Cortex of kidney (tissue), 1 donor: Measurements from ENCODE around the gene MAT2A.
"Not testable (repeated sequence)": the region's sequence is repeated elsewhere in the genome, so short reads cannot be mapped to it uniquely, and the experiment has no call there.

ENCODE experiments used
- DNase-seq: peaks from one replicate; lab custom pipeline; 2025; lab: John Stamatoyannopoulos, UW

The MAT2A gene

GRCh38 chr2:85547859-85548607, 9.1 kb downstream of the MAT2A start:
- no peak for DNase-seq

- DNase-seq = no peak
Observed at GRCh38 chr2:85548608-85548900, 9.6 kb downstream of the MAT2A start.

DNA sequence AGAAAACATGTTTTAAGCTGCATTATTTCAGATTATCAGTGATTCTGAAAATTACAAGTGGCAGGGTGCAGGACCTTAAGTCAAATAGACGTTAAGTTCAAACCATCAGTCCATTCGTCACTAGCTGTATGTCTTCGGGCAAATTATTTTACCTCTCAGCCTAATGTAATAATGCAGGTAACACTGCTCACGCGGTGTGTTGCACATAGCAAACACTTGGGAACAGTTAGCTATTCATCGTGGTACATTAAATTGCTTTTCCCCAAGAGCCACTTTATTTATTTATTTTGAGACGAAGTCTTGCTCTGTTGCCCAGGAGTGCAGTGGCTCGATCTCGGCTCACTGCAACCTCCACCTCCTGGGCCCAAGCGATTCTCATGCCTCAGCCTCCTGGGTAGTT, 10.1 kb downstream of the MAT2A start:
- no peak for DNase-seq

DNA sequence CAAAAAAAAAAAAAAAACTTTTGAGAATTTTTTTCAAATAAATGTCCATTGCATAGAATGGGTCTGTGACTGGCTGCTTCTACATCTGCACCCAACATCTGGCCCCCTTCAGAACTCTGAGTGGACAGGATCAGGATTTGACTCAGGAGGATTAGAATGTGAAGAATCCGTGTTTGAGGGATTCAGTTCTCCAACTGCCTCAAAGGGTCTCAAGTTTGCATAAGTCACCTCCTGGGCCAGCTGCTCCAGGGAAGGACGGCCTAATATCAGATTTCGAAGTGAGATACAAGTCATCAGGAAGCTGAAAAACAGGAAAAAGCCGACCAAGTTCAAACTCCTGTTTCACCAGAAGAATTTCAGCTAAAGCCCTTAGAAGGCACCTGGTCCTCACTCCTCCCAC, 10.9 kb downstream of the MAT2A start:
- DNase-seq = no peak

GRCh38 chr2:85550486-85550885, 11.5 kb downstream of the MAT2A start:
- DNase-seq = no peak

DNA sequence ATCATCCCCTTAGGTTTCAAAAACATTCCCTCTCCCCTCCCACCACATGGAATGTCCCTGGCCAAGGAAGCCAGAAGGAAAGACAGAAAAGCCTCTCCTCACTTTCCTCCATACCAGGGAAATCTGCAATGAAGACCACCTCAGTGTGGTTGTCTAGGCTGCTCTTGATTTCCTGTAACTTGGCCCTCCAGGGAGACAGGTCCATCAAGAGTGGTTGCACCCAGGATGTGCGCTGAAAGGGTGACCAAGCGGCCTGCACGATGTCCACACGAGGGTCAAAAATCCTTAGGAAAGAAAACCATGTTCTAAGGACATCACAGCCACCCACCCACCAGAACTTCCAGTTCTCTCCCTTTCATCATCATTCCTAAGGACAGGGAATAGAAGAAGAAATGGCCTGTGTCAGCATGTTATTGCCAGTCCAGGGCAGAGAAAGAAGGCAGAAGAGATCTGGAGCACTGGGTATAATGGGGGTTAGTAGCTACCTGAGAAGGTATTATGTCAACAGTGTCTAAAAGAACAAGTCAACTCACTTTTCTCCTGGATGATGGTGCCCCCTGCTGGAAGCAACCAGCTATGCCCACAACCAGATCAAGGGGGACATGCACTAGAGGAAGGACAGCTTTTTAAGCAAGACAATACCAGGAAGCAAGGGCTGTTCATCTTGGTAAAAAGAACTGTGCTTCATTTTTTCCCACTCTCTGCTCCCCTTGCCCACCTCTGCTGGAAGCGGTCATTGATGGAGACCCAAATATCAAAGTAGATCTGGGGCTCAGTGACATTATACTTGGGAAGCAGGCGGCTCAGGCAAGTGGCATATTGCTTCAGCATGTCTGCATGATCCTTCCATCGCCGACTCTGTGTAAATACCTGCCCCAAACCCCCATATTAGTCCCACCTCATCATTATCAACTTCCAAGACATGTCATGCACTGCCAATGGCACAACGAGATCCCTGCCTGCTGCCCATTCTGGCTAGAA, 13.0 kb downstream of the MAT2A start:
- DNase-seq = no peak

DNA sequence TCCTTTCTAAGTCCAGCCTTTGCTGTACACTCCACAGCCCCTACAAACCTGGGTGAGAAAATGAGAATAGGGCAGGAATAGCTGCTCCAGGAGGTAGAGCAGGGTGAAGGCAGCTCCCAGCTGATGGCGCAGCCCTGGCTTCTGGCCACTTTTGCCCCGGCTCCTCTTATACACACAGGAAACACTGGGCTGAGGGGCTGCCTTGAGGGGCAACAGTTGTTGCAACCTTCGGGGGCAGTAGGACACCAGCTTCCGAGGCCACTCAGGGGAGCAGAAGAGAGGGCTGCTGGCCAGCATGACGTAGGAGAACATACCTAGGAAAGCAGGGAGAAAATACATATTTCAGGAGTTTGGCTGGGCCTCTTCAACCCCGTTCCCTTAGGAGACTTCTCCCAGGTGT, 14.2 kb downstream of the MAT2A start:
- no peak for DNase-seq

- DNase-seq = no peak
Observed at GRCh38 chr2:85554980-85555612, 16.1 kb downstream of the MAT2A start.

DNA sequence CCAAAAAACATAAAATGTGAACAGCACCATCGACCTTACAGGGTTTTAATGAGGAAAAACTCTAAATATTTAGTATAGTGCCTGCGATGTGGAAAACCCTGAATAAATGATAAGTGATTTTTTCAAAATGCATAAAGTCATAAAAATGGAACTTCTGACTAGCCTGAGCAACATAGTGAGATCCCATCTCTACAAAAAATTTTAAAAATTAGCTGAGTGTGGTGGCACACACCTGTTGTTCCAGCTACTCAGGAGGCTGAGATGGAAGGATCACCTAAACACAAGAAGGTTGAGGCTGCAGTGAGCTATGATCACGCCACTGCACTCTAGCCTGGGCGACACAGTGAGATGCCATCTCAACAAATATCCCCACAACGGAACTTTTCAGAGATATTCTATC, 18.2 kb downstream of the MAT2A start:
- no peak for DNase-seq

DNA sequence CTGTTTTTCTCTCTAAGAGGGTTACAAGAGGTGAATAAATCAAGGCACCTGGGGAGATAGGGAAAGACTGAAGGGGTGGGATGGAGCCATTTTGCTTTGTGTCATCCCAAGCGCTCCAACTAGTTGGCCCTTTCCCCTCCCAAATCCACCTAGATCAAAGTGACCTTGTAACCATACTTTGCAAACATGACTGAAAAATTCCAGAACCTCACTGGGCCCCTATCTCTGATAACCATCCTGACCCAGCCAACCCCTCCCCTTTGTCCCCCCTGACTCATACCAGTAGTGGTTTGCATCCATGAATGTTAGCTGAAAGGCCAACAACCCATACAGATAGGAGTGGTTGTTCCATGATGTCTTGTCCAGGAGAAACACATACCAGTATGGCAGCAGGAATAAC, 19.2 kb downstream of the MAT2A start:
- DNase-seq = no peak

DNA sequence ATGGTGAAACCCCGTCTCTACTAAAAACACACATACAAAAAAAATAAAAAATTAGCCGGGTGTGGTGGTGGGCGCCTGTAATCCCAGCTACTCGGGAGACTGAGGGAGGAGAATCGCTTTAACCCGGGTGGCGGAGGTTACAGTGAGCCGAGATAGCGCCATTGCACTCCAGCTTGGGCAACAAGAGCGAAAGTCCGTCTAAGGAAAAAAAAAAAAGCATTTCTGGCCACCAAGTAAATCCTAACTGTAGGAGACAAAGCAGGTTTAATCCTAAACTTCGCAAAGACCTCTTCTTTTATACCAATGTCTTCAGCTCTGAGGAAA, 21.4 kb downstream of the MAT2A start:
- not testable (repeated sequence) for DNase-seq

DNA sequence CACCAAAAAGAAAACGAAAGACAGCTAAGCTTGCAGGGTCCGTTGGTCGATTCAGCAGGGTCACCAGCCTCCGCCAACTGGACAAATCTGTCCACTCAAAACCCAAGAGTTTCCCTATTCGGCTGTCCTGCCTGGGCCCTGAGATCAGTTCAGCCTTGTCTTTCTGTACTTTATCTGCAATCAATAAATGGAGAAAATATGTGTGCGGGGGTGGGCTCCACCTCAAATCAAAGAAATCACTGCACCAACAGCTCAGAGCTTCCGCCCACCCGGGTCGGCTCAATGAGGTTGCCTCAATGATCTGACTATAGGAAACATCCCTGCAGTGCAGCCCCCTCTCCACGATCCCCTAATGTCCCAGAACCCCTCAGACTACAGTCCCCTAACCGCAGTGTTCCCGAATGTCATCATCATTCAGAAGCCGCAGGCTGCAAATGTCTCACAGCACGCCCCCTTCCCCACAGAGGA, 21.9 kb downstream of the MAT2A start:
- no peak for DNase-seq

- DNase-seq = no peak
Observed at GRCh38 chr2:85561280-85562212, 22.6 kb downstream of the MAT2A start, which contains the start of gene GGCX. GGCX (minus strand) TSS chr2:85561493; CDS start chr2:85561428, 65 bp downstream.

GRCh38 chr2:85564144-85564563, 25.2 kb downstream of the MAT2A start:
- no peak for DNase-seq

- DNase-seq = no peak
Observed at GRCh38 chr2:85566265-85566664, 27.3 kb downstream of the MAT2A start.

- DNase-seq = no peak
Observed at GRCh38 chr2:85575739-85576138, 36.8 kb downstream of the MAT2A start.

- no peak for DNase-seq
Observed at GRCh38 chr2:85577063-85577385, 38.1 kb downstream of the MAT2A start.

DNA sequence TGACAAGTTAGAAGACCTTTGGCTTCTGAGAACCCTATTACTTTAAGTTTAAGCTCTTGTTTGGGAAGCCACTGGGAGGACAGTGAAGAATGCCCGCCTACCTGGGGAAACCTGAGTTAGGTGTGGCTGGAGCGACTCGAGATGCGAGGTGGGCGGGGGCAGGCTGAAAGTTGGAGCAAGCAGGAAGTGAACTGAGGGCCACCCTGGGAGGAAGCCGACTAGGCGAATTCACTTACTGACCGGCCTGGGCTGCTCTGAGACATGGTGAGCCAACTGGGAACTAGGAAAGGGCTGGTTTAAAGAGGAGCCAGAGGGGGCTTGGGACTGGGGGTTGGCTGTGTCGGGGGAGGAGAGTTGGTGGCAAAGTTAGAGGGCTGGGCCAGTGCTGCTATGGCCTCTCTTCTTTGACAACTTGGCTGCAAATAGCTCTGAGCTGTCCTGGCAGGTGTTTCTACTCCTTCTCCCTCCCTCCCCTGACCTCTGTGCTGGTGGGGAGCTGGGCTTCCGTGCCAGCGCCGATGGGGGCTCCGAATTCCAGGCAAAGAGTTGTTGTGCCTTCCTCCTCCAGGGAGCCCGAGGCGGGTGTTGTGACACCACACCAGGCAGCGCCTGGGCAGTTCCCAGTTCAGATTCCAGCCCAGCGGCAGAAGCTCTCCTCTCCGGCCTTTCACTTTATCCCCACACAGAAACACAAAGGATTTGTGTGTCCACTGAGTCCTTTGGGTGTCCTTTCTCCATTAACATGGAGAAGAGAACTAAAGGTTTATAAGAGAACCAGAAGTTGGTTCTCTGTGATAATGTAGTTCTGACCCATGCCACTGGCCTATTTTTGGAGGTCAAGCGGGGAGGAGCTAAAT, 38.6 kb downstream of the MAT2A start, which contains the start of gene VAMP8:
Gene VAMP8, plus strand, starts transcription at position 201 of the 857 bp plus-strand sequence. Its CDS starts 61 bp downstream, at position 262.
- no peak for DNase-seq

DNA sequence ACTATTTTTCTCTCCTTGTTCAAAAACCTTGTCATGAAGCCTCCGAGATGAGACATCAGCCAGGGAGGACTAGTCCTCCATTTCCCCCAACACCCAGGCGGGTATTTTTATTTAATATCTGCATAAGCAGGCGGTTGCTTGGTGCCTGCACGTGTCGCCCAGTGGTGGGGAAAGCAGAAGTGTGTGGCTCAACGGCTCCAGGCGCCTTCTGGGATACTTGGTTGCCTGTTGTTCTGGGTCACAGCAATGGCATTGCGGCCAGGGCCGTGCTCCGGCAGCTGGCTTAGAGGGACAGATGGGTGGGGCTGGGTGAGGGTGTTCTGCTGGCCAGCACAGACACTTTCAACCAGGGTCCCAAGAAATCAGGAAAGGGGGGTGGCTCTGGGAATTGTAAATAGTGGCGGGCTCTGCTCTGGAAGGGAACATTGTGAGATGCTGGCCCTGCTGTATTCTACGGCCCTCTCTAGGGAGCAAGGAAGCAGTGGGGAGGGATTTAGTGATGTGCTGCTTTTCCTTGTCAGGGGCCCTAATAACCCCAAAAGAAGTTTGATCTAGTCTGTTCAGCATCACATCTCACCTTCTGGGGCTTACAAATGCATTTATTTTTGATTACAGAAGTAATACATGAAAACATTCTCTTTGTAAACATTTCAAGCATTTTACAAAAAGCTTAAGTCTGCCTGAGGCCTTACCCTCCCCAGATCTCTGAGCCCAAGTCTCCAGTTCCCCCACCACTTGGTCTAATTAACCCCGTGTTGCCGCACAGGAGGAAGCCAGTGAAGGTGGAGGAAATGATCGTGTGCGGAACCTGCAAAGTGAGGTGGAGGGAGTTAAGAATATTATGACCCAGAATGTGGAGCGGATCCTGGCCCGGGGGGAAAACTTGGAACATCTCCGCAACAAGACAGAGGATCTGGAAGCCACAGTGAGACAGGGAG, 39.5 kb downstream of the MAT2A start:
- DNase-seq = no peak
